HG02588 (cell line): ENCODE results near the gene LRIT2.

Source experiments
- ATAC-seq: cut with Tn5 transposase; IDR thresholded peaks from one replicate; pipeline ENCODE4 v1.9.1; 2021; ENCODE audit warnings: mild to moderate bottlenecking, moderate library complexity; ENCODE audit not compliant: unreplicated experiment

LRIT2 gene

DNA sequence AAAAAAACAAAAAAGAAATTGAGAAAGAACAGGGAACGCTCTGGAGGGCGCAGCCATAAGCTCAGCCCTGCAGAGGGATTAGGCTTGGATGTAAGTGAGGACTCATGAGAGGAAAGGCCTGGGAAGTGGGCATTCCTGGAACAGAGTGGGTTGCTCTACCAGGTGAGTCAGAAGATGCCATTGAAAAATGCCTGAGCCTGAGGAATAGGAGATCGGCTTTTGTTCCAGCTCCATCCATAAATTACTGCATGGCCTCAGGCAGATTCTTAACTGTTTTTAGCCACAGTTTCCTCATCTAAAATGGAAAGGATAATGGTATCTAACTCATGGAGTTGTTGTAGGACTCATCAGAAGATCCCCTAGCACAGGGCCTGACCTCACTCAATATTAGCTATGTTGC lies 18.4 kb upstream of the LRIT2 start:
- no peak for ATAC-seq

DNA sequence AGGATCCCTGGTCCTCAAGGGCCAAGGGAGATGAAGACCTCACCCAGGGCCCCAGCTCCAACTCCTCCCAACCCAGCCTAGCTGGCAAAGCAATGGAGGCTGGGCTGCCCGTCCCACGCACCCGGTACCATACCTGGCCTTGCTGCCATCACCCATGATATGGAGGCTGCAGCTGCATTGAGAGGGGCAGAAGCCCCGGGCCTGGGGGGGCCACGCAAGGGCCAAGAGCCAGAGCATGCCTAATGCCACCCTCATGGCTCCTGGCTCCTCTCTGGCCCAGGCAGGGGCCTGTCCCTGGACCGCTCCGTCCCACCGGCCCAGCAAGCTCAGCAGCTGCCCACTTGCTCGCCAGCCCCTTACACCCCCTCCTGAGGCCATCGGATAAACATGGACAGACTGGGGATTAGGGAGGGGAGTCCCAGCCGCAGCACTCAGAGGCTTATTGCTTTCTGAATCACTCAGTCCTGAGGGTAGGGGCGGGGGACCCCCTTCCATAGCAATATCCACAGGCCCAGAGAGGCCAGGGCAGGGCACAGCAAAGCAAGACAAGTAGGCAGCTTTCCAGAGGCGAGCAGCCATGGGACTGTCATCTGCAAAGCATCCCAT lies 15.9 kb upstream of the LRIT2 start, which contains the start of gene LRIT1:
TSS of gene LRIT1 (minus strand) at position 362 of the 606 bp plus-strand sequence. CDS start at position 255, 107 bp downstream.
- ATAC-seq: no peak

DNA sequence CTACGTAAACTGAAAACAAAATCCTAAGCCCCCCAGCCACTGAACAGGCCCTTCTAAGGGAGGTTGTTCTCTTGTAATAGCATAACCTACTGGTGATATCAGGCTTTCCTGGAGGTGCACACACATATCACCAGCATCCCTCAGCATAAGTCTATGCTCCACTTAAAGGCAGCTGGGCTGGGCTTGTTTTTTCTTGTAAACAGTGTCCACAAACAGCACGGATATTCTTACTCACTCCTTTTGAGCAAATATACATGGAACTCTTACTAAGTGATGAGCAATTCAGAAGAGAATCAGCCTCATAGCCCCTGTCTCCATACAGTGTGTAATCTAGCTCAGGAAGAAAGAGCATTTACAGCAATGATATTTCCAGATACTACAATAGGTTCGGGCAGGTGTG lies 13.6 kb upstream of the LRIT2 start:
- no peak for ATAC-seq

DNA sequence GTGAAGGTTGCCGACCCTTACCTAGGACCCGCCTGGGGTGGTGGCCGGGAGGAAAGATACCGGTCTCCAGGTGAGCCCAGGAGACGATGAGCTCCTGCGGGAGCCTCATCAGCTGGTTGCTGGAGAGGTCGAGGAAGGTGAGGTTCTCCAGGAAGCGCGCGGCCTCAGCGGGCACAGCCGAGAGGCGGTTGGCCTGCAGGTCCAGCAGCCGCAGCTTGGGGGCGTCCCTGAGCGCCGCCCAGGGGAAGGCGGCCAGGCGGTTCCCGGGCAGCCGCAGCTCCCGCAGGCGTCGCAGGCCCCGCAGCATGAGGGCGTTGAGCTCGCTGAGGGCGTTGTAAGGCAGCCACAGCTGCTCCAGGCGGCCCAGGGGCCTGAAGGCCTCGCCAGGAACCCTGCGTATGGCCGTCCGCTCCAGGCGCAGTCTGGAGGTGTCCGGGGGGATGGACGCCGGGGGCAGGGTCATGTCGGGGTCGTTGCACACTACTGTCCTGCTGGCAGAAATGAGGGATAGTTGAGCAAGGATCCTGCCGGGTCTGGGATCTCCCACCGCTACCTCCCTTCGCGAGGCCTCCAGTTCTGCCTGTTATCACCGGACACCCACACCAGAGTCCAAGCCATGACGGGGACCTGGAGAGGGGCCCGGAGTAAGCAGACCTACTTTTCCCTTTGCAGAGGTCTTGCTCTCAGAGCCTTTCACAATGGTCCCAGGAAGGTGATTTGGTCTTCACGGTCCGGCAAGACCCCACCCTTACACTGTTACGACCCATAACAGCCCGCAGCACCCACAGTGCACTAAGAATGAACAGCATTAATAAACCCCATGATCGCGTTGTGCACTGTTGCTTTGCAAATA lies 12.1 kb upstream of the LRIT2 start:
- no peak for ATAC-seq

DNA sequence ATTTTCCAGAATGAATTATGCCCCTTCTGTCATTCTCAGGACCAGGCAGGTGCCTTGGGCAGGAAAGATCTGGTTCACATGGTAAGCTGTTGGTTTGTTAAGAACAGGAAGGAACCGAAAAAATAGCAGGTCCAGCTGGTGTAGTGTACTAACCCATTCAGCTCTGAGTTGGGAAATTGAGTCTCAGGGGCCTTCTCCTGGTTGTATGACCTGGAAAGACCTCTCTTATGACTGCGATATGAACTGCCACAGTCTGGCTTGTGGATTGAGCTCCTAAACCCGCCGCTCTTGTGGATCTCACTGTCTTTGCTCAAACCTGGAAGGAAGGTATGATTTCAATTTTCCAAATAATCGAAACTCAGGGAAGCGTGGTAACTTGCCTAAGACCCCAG lies 11.5 kb upstream of the LRIT2 start:
- no peak for ATAC-seq

DNA sequence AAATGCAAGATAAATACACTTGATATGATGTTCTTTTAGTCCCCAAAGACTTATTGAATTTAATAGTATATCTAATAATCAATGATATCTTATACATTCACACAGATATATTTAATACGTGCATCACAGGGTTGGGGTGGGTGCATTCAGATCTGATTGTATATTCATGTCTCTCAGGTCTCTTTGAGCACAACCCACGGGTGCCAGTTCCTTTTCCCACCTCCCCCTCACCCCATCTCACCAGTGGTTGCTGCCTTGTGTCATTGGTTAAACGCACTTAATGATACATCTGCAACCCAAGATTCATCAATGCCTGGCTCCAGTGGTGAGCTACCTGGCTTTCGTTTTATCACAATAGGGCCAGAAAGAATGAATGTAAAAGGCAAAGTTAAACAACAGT lies 9.8 kb upstream of the LRIT2 start:
- no peak for ATAC-seq

DNA sequence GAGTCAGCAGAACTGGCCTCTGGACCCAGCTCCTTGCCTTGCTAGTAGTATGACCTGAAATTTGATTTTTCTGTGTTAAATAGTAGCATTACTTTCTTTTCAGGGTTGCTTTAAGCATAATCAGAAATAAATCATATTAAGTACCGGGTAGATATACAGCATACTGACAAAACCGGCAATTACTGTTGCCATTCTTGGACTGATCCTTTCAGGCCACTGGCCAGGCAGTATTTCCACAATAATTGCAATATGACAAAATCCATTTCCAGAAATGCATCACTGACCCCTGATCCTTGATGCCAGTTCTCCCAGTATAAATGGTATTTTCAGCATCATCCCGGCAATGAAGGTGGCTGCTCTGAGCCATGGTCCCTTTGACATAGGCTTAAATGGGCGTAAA lies 9.1 kb upstream of the LRIT2 start:
- no peak for ATAC-seq

DNA sequence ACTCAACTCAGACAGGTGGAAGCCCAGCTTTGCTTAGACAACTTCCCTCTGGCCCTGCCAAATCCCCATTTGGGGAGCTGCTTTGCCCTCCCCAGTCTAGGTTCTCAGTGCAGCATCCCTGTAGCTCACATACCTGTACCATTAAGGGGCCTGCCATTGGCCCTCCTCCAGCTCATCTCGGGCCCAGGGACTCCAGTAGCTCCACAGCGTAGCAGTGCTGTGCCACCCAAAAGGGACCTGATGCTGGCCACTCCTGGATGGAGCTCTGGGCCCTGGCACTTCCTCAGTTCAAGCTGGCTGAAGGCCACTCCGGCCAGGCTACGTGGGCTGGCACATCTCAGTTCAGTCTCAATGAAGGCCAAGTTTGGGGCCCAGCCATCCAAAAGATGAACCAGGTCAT lies 8.6 kb upstream of the LRIT2 start:
- ATAC-seq: no peak

DNA sequence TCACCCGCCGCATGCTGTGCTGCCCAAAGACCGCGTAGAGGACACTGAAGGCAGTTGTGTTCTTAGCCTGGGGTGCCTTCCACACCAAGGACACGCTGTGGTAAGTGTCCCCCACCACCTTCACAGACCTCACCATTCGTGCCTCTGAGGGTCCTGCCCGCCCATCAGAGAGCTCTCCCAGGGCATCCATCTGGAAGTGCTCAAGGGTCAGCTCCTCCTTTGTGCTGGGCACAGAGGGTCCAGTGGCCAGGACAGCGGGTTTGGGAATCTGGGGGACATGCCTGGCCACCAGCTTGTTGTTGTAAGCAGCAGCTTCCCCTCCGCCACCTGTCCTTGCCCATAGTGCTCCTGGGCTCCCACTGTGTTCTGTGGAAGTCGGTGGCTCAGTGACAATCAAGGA lies 7.0 kb upstream of the LRIT2 start:
- ATAC-seq: no peak

DNA sequence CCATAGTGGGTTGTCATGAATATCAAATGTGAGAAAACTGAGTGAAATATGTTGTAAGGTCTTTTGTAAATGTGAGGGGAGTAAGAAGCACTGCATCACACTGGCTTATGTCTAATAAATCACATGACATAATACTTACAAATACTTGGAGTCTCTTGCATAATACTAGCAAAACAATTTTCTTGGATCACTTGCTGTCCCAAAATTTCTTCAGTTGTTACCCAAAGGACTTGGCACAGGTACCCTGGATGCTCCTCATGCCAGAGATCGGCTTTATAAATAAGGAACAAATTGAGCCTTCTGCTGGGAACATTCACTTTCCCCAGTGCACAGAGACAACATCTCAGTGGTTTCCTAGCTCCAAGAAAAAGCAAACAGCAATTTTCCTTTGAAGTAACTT lies 5.0 kb upstream of the LRIT2 start:
- ATAC-seq: no peak

DNA sequence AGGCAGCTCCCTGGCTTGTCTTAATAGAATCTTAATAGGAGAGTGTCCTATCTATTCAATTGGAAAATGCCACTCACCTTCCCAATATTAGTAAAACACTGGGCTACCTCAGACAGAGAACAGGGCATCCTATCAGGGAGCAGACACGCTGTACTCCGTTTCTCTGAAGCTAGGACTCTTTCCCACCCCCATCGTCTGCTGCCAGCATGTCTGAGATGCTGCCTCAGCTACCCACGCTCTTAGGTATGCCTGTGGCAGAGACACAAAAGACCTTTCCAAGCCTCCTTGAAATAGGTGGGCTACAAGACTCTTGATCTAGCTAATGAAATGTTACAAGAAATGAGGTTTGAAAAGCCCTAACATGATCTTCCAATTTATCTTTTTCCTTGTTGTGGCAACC lies 2.5 kb upstream of the LRIT2 start:
- no peak for ATAC-seq

DNA sequence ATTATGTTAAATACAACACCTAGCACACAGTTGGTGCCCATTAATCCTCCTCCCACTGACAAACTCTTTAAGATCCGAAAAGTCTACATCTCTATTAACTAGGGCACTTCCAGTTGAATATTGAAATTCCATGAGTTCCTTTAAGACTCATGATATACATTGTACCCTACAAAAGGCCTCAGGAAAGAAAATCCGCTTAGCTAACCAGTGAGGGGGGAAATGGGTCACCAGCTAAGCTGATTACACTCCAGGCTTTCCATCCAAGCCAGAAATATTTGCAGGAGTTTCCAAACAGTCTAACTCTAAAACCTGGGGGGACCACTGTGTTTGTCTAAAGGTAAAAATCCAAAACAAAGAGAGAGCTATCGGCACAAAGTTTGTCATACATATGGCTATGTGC lies 1.3 kb upstream of the LRIT2 start:
- no peak for ATAC-seq

DNA sequence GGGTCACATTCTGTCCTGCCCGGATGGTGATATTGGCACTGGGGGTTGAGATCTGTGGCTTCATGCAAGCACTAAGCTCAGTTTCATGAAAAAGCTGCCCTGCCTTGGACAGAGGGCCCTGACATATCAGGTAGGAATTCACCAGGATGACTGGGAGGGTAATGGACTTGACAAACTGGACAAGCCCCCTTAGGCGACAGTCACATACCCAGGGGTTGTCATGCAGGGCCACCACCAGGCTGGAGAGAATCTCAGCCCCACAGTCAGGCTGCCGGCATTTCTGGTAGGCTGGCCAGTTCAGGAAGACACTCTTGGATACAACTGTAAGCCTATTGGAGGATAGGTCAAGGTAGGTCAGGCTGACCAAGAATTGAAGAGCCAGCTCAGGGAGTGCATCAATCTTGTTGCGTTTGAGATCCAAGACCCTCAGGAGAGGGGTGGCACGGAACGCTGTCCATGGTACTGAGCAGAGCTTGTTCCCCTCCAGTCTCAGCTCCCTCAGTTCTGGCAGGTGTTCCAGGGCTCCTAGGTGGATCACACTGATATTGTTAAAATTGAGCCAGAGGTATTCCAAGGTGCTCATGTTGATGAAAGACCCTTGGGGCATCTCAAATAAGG lies 824 bp downstream of the LRIT2 start:
- no peak for ATAC-seq

DNA sequence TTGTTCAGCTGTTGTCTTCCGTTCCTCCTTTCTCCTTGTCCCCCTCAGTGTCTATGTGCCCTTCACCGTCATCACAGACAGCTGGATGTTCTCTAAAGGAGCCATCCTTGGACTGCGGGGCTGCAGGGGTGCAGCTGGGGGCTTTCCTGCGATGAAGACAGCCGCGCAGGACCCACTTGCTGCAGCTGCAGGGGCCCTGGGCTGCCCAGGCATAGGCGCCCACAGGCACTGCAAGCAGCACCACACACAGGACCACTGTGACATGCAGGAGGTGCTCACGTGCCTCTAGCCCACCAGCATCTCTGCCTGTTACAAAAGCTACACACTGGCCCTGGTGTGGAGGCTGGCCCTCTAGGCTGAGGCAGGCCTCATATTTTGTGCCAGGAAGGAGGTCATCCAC lies 3.4 kb downstream of the LRIT2 start:
- ATAC-seq: no peak

DNA sequence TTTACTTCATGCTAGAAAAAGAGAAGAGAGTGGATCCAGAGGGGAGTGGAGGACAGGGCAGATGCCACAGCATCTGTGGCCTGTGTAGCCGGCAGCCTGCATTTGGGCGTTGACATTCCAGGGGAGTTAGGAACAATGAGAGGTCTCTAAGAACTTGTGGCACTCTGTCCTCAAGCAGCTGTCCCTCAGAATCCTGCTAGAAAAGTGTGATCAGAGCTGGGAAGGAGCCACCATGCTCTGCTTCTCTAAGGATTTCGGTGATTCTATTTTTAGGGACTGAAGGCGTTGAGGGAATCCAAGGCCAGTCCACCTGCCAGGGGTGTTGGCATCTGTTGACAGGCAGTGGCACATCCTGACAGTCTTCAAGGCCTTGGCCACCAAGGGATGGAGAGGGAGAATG lies 7.6 kb downstream of the LRIT2 start:
- no peak for ATAC-seq

DNA sequence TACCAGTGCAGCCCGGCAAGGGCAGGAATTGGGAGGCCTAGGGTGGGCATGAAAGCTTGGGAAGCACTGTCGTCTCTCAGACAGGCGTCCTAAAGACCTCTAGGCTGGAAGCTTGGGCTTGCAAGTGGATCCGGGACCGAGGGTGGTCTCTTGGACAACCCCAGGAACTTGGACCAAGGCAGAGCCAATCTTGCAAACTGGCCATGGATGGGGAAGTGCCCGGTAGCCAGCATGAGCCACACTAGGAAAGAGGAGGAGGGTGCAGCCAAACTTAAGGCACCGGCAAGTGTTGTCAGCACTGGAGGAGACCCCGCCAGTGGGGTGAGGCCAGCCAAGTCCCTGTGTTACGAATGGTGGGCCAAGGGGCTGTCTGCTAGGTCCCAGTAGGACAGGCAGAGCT lies 8.5 kb downstream of the LRIT2 start:
- ATAC-seq: no peak

DNA sequence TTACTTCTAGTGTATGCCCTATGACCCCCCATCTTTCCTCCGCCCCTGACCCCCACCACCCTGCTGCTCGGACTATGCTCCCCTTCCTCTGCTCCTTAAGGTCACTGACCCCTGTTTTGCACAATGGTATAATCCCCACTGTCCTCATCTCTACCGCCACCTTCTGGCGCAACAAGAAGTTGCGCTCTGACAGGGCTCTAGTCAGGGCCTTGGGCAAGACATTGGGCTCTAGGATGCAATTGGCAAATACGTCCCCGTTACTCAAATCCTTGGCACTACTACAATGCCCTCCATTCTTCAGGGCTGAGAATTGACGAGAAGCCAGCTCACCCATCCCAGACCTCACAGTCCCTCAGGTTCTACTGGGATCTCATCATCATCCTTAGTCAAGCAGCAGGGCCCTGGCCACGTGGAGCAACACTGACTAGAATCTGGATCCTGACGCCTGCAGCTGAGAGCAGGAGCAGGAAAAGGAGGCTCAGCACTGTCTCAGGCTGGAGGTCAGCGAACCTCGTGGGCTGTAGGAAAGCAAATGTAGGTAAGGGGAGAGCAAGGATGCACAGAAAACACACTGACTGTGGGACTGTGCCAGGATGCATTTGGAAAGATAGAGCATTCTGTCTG lies 10.6 kb downstream of the LRIT2 start:
- ATAC-seq: peak; percentile 83

DNA sequence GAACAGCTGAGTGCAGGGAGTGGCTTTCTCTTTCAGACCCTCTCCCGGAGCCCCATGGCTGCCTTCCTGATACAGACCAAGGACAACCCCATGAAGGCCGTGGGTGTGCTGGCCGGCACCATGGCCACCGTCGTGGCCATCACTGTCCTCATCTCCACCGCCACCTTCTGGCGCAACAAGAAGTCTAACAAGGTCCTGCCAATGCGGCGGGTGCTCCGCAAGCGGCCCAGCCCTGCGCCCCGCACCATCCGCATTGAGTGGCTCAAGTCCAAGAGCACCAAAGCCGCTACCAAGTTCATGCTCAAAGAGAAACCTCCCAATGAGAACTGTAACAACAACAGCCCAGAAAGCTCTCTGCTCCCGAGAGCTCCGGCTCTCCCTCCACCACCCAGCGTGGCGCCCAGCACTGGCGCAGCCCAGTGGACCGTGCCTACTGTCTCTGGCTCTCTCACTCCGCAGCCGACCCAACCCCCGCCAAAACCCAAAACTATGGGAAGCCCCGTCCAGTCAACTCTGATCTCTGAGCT lies 11.2 kb downstream of the LRIT2 start:
- peak; percentile 19 for ATAC-seq

DNA sequence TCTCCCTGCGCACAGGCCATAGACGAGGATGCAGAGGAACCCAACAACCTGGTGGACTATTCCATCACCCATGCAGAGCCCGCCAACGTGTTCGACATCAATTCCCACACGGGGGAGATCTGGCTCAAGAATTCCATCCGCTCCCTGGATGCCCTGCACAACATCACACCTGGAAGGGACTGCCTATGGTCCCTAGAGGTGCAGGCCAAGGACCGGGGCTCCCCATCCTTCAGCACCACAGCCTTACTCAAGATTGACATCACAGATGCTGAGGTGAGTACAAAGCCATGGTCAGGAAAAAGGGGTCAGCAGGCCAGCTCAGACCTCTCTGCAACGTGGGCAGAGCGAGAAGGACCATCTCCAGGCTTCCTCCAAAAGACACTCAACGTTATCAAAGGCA lies 12.3 kb downstream of the LRIT2 start:
- no peak for ATAC-seq

DNA sequence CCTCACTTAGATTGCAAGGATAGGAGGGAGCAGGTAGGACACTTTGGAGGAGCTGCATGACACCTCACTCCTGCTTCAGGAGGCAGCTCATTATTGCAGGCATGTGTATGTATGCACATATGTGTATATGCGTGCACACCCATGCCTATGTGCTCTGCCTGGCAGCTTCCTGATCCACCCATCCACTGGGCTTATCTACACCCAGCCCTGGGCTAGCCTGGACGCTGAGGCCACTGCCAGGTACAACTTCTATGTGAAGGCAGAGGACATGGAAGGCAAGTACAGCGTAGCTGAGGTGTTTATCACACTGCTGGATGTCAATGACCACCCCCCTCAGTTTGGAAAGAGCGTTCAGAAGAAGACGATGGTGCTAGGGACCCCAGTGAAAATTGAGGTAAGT lies 13.3 kb downstream of the LRIT2 start:
- no peak for ATAC-seq

DNA sequence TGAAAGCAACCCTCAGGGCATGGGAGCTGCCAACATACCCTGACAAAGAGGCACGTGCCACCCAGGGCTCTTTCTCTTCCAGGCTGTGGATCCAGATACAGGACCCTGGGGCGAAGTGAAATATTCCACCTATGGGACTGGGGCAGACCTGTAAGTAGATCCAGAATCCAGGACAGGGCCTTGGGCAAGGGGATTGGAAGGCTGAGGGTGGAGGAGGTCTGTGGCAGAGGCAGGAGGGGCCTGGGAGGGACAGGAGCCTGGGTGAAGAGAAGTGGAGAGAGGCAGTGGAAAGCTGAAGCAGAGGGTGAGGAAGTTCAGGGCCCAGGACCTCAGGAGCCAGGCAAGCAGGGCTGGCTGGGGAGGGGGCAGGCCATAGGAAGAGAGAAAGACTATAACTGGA lies 13.8 kb downstream of the LRIT2 start:
- ATAC-seq: no peak

DNA sequence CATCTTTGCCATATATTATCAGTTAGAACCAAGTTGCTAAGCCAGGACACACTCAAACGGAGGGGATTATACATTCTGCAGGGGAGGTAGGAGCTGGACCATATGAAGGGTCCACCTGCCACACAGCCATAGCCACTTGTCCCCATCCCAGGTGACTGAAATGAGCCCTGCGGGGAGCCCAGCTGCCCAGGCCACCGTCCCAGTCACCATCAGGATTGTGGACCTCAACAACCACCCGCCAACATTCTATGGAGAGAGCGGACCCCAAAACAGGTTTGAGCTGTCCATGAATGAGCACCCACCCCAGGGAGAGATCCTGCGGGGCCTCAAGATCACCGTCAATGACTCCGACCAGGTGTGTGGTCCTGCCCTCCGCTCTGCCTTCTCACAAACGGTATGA lies 17.3 kb downstream of the LRIT2 start:
- ATAC-seq: no peak
